Glutamatergic neuron (in vitro differentiated cells): ENCODE results near the gene AFF1. TPM values are rescaled to one million over a fixed set of nuclear protein-coding genes. Genes with fewer than 3 reads are reported as not detected.

Experiments
- DNase-seq: peaks from one replicate; pipeline ENCODE4 v3.0.0; 2022
- H3K27ac Mint-ChIP-seq: one replicate; pipeline ENCODE4 v1.8.0; 2020; ENCODE audit warnings: mild to moderate bottlenecking, mixed read lengths, inconsistent platforms; ENCODE audit not compliant: unreplicated experiment
- H3K27me3 Mint-ChIP-seq: one replicate; pipeline ENCODE4 v1.8.0; 2020; ENCODE audit warnings: mild to moderate bottlenecking, moderate library complexity, mixed read lengths, inconsistent platforms; ENCODE audit not compliant: unreplicated experiment
- H3K36me3 Mint-ChIP-seq: one replicate; pipeline ENCODE4 v1.8.0; 2020; ENCODE audit warnings: mild to moderate bottlenecking, mixed read lengths, inconsistent platforms; ENCODE audit not compliant: unreplicated experiment
- H3K4me1 Mint-ChIP-seq: one replicate; pipeline ENCODE4 v1.8.0; 2020; ENCODE audit warnings: mild to moderate bottlenecking, low read depth, mixed read lengths, inconsistent platforms; ENCODE audit not compliant: unreplicated experiment
- H3K4me3 Mint-ChIP-seq: one replicate; pipeline ENCODE4 v1.8.0; 2020; ENCODE audit warnings: mild to moderate bottlenecking, mixed read lengths, inconsistent platforms; ENCODE audit not compliant: unreplicated experiment
- H3K9me3 Mint-ChIP-seq: one replicate; pipeline ENCODE4 v1.8.0; 2020; ENCODE audit warnings: mild to moderate bottlenecking, moderate library complexity, mixed read lengths, inconsistent platforms; ENCODE audit not compliant: unreplicated experiment
- total RNA-seq: library from RNA; stranded (reverse); fragmentation: NEBNext Ultra II Directional; extraction: Animal tissue kit (Norgen Biotek cat#: 25700); gene quantifications from one replicate; pipeline ENCODE4 v1.2.1, GENCODE V29; 2021; ENCODE audit not compliant: unreplicated experiment
- TF ChIP-seq, protein P1 (sequence below): fragments of 200-600 bp; sonication (generic); IDR thresholded peaks from one replicate; pipeline ENCODE4 v1.5.0; 2021; ENCODE audit not compliant: partially characterized antibody, unreplicated experiment

AFF1 gene
- total RNA-seq, 1 donor from 2014 or later = 42.5 TPM

- Mint-ChIP-seq H3K4me1 (peaks cover 8% of the 10 kb centered on the region), H3K27me3 (no peaks in the 10 kb centered on the region), H3K4me3 (no peak overlapping the region), H3K27ac (no peak overlapping the region), H3K36me3 (no peaks in the 10 kb centered on the region), H3K9me3 (no peaks in the 10 kb centered on the region)
- no peak for DNase-seq
- TF ChIP-seq, protein P1, sequence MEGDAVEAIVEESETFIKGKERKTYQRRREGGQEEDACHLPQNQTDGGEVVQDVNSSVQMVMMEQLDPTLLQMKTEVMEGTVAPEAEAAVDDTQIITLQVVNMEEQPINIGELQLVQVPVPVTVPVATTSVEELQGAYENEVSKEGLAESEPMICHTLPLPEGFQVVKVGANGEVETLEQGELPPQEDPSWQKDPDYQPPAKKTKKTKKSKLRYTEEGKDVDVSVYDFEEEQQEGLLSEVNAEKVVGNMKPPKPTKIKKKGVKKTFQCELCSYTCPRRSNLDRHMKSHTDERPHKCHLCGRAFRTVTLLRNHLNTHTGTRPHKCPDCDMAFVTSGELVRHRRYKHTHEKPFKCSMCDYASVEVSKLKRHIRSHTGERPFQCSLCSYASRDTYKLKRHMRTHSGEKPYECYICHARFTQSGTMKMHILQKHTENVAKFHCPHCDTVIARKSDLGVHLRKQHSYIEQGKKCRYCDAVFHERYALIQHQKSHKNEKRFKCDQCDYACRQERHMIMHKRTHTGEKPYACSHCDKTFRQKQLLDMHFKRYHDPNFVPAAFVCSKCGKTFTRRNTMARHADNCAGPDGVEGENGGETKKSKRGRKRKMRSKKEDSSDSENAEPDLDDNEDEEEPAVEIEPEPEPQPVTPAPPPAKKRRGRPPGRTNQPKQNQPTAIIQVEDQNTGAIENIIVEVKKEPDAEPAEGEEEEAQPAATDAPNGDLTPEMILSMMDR = no peak
Observed at GRCh38 chr4:87151730-87152129, 216.9 kb downstream of the AFF1 start.

- Mint-ChIP-seq H3K27me3 (no peaks in the 10 kb centered on the region), H3K36me3 (no peaks in the 10 kb centered on the region), H3K27ac (no peak overlapping the region), H3K4me3 (no peak overlapping the region), H3K4me1 (peaks cover 8% of the 10 kb centered on the region), H3K9me3 (no peaks in the 10 kb centered on the region)
- peak; percentile 33 for DNase-seq
- TF ChIP-seq, protein P1 = no peak
Observed at GRCh38 chr4:87152310-87153041, 217.7 kb downstream of the AFF1 start.

GRCh38 chr4:87153078-87153870, 218.5 kb downstream of the AFF1 start:
- TF ChIP-seq, protein P1 = no peak
- H3K36me3 Mint-ChIP-seq = no peaks in the 10 kb centered on the region
- H3K4me1 Mint-ChIP-seq = peaks cover 8% of the 10 kb centered on the region
- H3K9me3 Mint-ChIP-seq = no peaks in the 10 kb centered on the region
- no peak for DNase-seq
- no peaks in the 10 kb centered on the region for H3K27me3 Mint-ChIP-seq
- H3K27ac Mint-ChIP-seq = no peak overlapping the region
- no peak overlapping the region for H3K4me3 Mint-ChIP-seq

DNA sequence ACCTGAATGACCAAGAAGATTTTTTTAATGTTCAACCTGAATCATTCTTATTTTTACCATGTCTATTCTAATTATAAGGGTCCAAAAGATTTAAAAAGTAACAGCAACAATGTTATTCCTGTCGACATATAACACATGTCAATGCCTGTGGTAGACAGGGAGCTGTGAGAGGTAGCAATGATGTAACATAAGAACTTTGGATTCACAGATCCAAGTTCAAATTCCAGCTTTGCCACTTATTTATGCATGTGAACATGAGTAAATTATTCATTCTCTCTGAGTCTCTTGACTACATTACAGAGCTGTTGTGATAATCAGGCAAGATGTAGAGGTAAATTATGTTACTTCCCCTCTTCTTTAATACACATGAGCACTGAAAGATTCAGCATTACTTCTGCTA, 231.1 kb downstream of the AFF1 start:
- Mint-ChIP-seq H3K27ac (no peak overlapping the region), H3K4me1 (no peaks in the 10 kb centered on the region), H3K36me3 (no peaks in the 10 kb centered on the region), H3K27me3 (no peaks in the 10 kb centered on the region), H3K4me3 (no peak overlapping the region), H3K9me3 (no peaks in the 10 kb centered on the region)
- no peak for DNase-seq
- TF ChIP-seq, protein P1 = no peak
